Stimulated activated CD4-positive, alpha-beta T cell treated with anti-CD3 and anti-CD28 coated beads, Interleukin-4, amount 100 ng/mL, for 1 hour (primary cell): ENCODE results near the gene GALNT13.

ENCODE experiments used
- DNase-seq: peaks from one replicate; pipeline ENCODE4 v3.0.0-alpha.2; 2020

GALNT13 gene

GRCh38 chr2:153871231-153872221, at the start of gene GALNT13:
GALNT13 (plus strand) TSS chr2:153871922.
- no peak for DNase-seq

DNA sequence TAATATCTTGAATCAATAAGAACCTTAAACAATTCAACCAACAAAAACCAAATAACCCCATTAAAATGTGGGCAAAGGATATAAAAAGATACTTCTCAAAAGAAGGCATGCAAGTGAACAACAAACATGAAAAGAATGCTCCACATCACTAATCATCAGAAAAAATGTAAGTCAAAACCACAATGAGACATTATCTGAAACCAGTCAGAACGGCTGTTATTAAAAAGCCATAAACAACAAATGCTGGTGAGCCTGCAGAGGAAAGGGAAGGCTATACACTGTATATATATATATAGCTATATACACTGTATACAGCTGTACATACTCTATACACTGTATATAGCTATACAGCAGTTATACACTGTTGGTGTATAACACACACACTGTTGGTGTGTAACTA, 47.8 kb upstream of the GALNT13 start:
- no peak for DNase-seq

GRCh38 chr2:153828335-153828734, 43.4 kb upstream of the GALNT13 start:
- DNase-seq, result no peak

DNA sequence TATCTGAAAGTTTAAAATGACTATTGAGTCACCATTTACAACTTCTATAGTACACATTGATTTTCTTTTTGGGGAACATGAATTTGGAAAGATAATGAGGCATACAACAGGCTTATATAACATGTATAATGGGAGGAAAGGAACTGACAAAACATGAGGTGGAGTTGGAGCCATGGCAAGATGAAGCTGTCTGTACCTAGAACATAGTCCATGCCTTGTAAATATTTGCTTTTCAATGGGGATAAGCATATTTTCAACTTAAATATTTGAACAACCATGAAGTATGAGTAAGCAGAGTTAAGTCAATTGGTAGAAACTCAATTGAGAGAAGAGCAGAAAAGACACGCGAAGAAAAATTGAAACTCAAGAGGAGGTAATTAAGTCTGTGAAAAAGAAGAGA, 37.1 kb upstream of the GALNT13 start:
- no peak for DNase-seq

- DNase-seq, result no peak
Observed at GRCh38 chr2:153858250-153858649, 13.5 kb upstream of the GALNT13 start.

GRCh38 chr2:153864022-153864421, 7.7 kb upstream of the GALNT13 start:
- no peak for DNase-seq

GRCh38 chr2:153866595-153866994, 5.1 kb upstream of the GALNT13 start:
- DNase-seq, result no peak

GRCh38 chr2:153870308-153870707, 1.4 kb upstream of the GALNT13 start:
- DNase-seq, result no peak

DNA sequence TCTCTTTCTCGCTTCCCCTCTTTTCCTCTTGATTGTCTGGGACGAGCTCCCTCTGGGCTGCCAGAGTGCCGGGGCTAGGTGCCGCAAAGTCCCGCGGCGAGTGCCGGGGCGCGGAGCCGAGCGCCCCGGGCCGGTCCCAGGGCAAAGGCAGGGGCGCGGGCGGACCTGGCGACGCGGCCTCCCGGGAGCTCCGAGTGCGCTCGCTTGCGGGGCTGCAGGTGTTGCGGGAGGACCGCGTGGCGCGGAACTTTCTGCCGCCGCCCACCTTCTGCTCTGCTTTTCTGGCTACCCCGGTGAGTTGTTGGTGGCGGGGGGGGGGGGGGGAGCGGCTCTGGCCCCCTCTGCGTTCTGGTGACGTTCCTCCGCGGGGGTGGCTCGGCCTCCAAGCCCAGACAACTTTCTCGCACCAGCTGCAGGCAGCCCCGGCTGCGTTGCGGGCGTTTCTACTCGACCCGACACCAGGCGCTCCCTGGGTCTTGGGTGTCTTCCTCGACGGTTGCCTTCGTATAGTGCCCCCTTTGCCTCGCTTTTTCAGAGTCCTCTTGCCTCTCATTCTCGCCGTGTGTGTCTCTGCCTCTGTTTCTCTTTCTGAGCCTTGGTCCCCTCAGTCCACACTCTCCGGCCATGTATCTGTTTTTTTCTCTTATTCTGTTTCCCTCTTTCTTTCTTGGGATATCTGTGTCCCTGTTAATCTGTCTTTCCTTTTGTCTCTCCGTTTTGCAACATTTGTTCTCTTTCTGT, 759 bp downstream of the GALNT13 start:
- DNase-seq, result no peak

DNA sequence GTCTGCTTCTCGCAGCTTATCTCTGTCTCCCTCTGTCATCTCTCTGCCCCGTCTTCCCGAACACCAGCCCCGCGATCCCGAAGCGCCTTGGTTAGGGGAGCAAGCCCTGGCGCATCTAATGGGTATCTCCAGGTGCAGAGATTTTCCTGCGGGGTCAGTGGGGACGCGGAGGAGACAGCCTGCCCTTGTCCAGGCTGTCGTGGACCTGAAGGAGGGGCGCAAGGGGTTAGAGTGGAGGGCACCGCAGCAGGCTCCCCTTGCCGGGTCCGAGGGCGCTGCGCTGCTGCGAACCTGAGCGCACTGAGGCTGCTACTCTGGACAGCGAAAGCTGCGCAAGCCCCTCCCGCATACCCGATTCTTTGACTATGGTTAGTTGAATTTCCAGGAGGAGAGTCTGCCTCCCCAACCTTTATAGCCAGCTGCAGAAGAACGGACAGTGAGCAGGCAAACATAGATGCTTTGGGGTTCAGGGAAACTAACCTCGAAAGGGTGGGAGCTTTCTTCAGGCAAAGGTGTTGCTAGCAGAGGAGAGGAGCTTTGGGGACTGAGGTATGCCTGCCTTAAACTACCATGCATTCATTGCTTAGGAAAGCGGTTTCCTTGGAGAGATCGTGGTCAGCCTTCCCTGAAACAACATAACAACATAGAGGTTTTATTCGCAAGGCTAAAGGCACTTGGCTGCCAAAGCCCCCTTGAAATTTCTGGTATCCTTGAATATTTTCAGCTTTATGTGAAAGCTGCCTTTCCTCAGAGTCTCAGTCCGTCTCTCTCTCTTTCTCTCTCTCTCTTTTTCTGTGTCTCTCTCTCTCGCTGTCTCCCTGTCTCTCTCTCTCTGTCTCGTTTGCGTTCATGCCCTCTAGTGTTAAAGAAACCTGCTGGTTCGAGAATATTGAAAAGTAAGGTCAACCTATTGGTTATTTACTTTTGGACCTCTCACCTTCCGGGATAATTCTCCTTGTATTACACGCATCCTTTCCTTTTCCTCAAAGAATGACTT, 1.6 kb downstream of the GALNT13 start:
- no peak for DNase-seq

GRCh38 chr2:153875801-153876466, 4.2 kb downstream of the GALNT13 start:
- DNase-seq, result no peak

- no peak for DNase-seq
Observed at GRCh38 chr2:153880926-153881325, 9.2 kb downstream of the GALNT13 start.

DNA sequence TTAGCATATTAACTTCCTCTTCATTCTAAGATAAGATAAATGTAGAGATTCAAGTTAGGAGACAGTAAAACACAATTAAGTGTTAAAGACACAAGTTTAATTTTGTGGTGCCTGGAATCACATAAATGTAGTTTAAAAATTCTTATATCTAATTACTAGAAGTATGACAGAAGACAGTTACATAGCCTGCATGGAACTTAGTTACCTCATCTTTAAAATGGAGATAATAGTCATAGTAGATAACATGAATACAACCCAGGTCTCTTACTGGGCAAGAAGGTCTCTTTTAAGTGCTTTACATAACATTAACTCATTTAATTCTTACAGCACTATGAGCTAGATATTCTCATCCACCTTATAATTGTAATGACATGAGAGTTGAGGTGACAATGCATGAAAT, 15.1 kb downstream of the GALNT13 start:
- DNase-seq, result no peak

DNA sequence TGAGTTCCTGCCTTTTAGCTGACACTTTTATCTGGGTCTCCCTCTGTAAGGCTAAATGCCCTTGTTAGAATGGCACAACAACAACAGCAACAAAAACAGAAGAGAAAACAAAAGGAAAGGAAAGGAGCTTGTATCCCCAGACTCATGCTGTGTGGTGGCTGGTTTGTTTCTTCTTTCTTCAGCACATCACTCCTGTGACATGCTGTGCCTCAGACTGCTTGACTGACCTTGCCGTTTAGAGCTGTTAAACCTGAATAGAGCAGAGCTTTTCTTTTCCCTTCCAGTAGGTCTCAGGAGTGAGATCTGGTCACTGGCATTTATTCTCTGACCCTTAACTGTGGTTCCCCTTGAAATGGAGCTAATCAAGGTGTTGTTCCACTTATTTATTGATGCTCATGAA, 18.9 kb downstream of the GALNT13 start:
- no peak for DNase-seq

- DNase-seq, result no peak
Observed at GRCh38 chr2:153891051-153891450, 19.3 kb downstream of the GALNT13 start.

DNA sequence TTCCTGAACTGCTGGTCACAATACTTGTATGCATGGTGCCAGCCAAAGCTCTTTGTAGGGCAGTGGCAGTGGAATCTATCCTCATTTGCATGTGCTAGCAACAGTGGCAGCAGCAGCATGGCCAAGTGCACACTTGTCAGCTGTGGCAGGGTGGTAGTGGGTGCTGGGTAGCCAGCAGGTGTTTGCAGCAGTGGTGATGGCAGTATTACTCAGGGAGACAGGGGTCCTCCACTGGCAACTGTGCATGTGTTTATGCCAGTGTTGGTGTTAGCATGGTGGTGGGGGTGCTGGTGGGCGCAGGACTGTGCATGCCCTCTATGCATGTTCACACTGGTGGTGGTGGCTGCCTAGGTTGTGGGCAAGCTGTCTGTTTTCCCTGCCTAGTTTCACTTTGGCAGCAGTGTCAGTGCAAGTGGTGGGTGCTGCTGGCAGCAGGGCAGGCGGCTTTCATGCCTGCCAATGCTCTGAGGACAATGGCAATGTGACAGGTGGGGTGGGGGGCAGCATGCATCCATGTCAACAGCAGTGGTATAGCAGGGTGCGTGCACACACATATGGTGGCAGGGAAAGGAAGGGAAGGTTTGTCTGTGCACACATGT, 41.2 kb downstream of the GALNT13 start:
- DNase-seq, result no peak

GRCh38 chr2:153917570-153917969, 45.8 kb downstream of the GALNT13 start:
- DNase-seq, result no peak

- DNase-seq, result no peak
Observed at GRCh38 chr2:153935511-153935910, 63.8 kb downstream of the GALNT13 start.

DNA sequence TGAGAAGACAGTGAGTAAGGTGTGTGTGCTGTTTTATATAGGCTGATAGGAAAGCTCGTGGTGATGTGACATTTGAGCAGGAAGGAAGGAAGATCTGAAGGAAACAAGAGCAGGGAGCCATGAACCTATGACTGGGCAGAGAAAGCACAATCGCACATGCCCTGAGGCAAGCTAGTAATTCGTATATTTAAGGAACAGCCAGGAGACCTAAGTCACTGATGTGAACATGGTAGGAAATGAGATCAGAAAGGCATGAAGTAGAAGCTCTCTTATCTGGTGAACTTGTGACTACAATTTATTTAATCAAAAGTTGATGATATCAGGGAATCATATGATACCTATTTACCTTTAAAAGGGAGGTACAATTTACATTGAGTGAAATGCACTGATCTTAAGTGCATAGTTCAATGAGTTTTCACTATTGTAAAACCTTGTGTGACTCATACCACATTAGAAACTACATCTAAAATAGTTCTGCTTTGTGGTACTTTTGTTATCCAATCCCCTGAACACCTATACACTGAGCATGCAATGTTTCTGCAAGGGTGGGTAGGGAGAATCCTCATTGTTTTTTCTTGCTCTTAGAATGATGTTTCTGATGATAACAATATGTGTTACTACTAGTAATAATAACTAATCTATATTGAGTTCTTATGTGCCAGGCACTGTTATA, 67.5 kb downstream of the GALNT13 start:
- DNase-seq, result no peak

DNA sequence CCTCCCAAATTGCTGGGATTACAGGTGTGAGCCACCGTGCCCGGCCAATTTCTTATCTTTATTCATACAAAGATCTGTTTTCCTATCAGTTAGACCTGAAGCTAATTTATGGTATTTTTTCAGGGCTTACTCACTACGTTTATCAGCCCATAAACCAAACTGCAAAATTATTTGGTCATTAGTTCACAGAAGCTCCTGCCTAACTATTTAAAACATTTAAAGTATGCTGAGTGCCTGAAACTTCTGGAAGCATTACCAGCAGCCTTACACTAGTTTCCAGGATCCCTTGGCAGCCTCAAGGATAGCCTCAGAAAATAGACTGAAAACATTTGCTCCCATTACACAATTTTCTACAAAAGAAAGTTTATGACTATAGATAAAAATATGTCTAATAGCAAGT, 68.8 kb downstream of the GALNT13 start:
- DNase-seq, result no peak

DNA sequence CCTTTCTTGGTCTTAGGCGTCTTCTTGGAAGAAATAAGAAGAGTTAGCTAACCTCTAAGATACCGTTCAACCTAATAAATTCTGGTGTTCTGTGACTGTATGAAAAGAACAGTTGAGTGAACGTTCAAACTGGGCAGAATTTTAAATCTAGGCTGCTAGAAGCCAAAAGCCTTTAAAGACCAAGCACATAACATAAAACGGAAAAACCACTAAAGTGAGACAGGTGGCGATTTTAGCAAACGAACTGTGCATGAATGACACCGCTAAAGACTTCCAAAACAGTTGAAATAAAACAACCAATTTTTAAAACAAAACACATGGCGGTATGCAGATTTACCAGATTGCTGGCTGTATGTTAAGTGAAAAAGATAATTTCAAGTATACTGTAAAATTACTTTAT, 73.1 kb downstream of the GALNT13 start:
- no peak for DNase-seq
